Measurements from ENCODE around the gene CUBN. TPM values are rescaled to one million over a fixed set of nuclear protein-coding genes. Genes with fewer than 3 reads are reported as not detected.

The CUBN gene
- total RNA-seq, 1 donor from 2014 or later: 0.89 TPM

GRCh38 chr10:17075533-17076359 lies 53.9 kb downstream of the CUBN start:
- intact Hi-C loops (cut with micrococcal nuclease): no loop called here

- intact Hi-C loops (cut with micrococcal nuclease): no loop called here
Measured at GRCh38 chr10:17074541-17074847, 55.1 kb downstream of the CUBN start.

GRCh38 chr10:17073725-17074540 lies 55.7 kb downstream of the CUBN start:
- intact Hi-C loops (cut with micrococcal nuclease): no loop called here

- intact Hi-C loops (cut with micrococcal nuclease): no loop called here
Measured at GRCh38 chr10:17068953-17069352, 60.7 kb downstream of the CUBN start.

GRCh38 chr10:17067376-17068264 lies 62.0 kb downstream of the CUBN start:
- intact Hi-C loops (cut with micrococcal nuclease): loop anchor here (2.0 kb wide), 1 partner anchor 39 kb away; no protein-coding TSS in a partner anchor

GRCh38 chr10:17066807-17067206 lies 62.8 kb downstream of the CUBN start:
- intact Hi-C loops (cut with micrococcal nuclease): loop anchor here (2.0 kb wide), 1 partner anchor 38 kb away; no protein-coding TSS in a partner anchor

GRCh38 chr10:17066000-17066399 lies 63.6 kb downstream of the CUBN start:
- intact Hi-C loops (cut with micrococcal nuclease): loop anchor here (2.0 kb wide), 1 partner anchor 37 kb away; no protein-coding TSS in a partner anchor

- intact Hi-C loops (cut with micrococcal nuclease): no loop called here
Measured at GRCh38 chr10:17065273-17065672, 64.3 kb downstream of the CUBN start.

GRCh38 chr10:17064435-17064834 lies 65.2 kb downstream of the CUBN start:
- intact Hi-C loops (cut with micrococcal nuclease): no loop called here

- intact Hi-C loops (cut with micrococcal nuclease): no loop called here
Measured at GRCh38 chr10:17062955-17063484, 66.6 kb downstream of the CUBN start.

GRCh38 chr10:17062493-17062892 lies 67.1 kb downstream of the CUBN start:
- intact Hi-C loops (cut with micrococcal nuclease): no loop called here

GRCh38 chr10:17062009-17062408 lies 67.6 kb downstream of the CUBN start:
- intact Hi-C loops (cut with micrococcal nuclease): no loop called here

GRCh38 chr10:17061418-17061817 lies 68.2 kb downstream of the CUBN start:
- intact Hi-C loops (cut with micrococcal nuclease): no loop called here

- intact Hi-C loops (cut with micrococcal nuclease): no loop called here
Measured at GRCh38 chr10:17060289-17060688, 69.3 kb downstream of the CUBN start.

GRCh38 chr10:17059197-17059688 lies 70.4 kb downstream of the CUBN start:
- intact Hi-C loops (cut with micrococcal nuclease): no loop called here

GRCh38 chr10:17058093-17058492 lies 71.5 kb downstream of the CUBN start:
- intact Hi-C loops (cut with micrococcal nuclease): no loop called here

- intact Hi-C loops (cut with micrococcal nuclease): no loop called here
Measured at GRCh38 chr10:17056781-17057428, 72.7 kb downstream of the CUBN start.

GRCh38 chr10:17053513-17053912 lies 76.1 kb downstream of the CUBN start:
- intact Hi-C loops (cut with micrococcal nuclease): no loop called here

- intact Hi-C loops (cut with micrococcal nuclease): no loop called here
Measured at GRCh38 chr10:17053061-17053460, 76.5 kb downstream of the CUBN start.

- intact Hi-C loops (cut with micrococcal nuclease): no loop called here
Measured at GRCh38 chr10:17051851-17052250, 77.8 kb downstream of the CUBN start.
